HCT116 (cell line): ENCODE measurements around the gene NFATC1. TPM values are rescaled to one million over a fixed set of nuclear protein-coding genes. Genes with fewer than 3 reads are reported as not detected.

Experiments used
- ATAC-seq: fragments of 200-7000 bp; cut with Tn5 transposase; 2 replicates; pipeline ENCODE4 v1.9.1; 2020; ENCODE audit warnings: mild to moderate bottlenecking, moderate library complexity
- BruUV-seq: library from RNA; stranded (reverse); fragments of 400-500 nt; replicated peaks from 2 replicates; lab custom pipeline; 2021; lab: Mats Ljungman, UMichigan
- CTCF ChIA-PET: fragments of 300-600 bp; sonication (Branson Sonifier 250); formaldehyde crosslinking; loops from one replicate; lab custom pipeline; 2021; ENCODE audit warnings: antibody characterized with exemption; lab: Charles Lee
- POLR2A ChIA-PET: fragments of 300-600, 350-600 bp; sonication (Branson Sonifier 250); formaldehyde crosslinking; loops from one replicate; lab custom pipeline; 2021; ENCODE audit warnings: antibody characterized with exemption; lab: Charles Lee
- RAD21 ChIA-PET, 2 experiments: fragments of 300-600 bp; sonication (Branson Sonifier 250); formaldehyde crosslinking; loops; one replicate each; lab custom pipeline; 2023; ENCODE audit warnings: low total read pairs in 2 of 2; ENCODE audit not compliant: uncharacterized antibody in 2 of 2, unreplicated experiment in 2 of 2, low non-redundant PET in 1 of 2; lab: Charles Lee
- DNase-seq: peaks from one replicate; pipeline ENCODE4 v3.0.0-alpha.2; 2010; ENCODE audit warnings: low read depth, low spot score
- H2AFZ ChIP-seq: fragments of 200-600 bp; shearing (Covaris generic), sonication (generic); 2 replicates; pipeline ENCODE4 v1.6.1; 2017; ENCODE audit warnings: low read depth, mixed run types, mixed read lengths, antibody characterized with exemption, low read length; ENCODE audit not compliant: poor library complexity, severe bottlenecking
- H3K27ac ChIP-seq: 2 replicates; pipeline ENCODE4 v1.5.1; 2012; ENCODE audit warnings: low read depth, low read length
- H3K27me3 ChIP-seq: fragments of 200-600 bp; sonication (generic); 2 replicates; pipeline ENCODE4 v1.6.1; 2016; ENCODE audit warnings: mixed run types, low read length, mixed read lengths; ENCODE audit not compliant: insufficient read depth
- H3K36me3 ChIP-seq, 2 experiments: fragments of 200-500 bp in 1 of 2; fragments of 200-600 bp in 1 of 2; sonication (Bioruptor generic) in 1 of 2; sonication (generic) in 1 of 2; 2 replicates each; pipeline versions ENCODE4 v1.5.1 to v1.6.1; 2014 to 2016; ENCODE audit warnings: low read length in 2 of 2, inconsistent platforms in 1 of 2, mixed read lengths in 1 of 2, mixed run types in 1 of 2; ENCODE audit not compliant: insufficient read depth in 2 of 2, control insufficient read depth in 1 of 2
- H3K4me1 ChIP-seq, 2 experiments: fragments of 200-600 bp in 1 of 2; sonication (generic) in 1 of 2; 2 replicates each; pipeline versions ENCODE4 v1.5.1 to v1.6.1; 2012 to 2017; ENCODE audit warnings: low read length in 2 of 2, inconsistent platforms in 1 of 2, mild to moderate bottlenecking in 1 of 2, mixed read lengths in 1 of 2, mixed run types in 1 of 2, moderate library complexity in 1 of 2; ENCODE audit not compliant: insufficient read depth in 2 of 2, control insufficient read depth in 1 of 2
- H3K4me2 ChIP-seq: fragments of 200-600 bp; sonication (generic); 2 replicates; pipeline ENCODE4 v1.6.1; 2017; ENCODE audit warnings: mixed run types, low read length, mixed read lengths
- H3K4me3 ChIP-seq, 2 experiments: fragments of 200-600 bp in 1 of 2; sonication (generic) in 1 of 2; replicated peaks in 1 of 2; 2 replicates each; pipeline ENCODE4 v1.5.1; 2011 to 2016; ENCODE audit warnings: low read length in 2 of 2, control low read depth in 1 of 2, low read depth in 1 of 2, mild to moderate bottlenecking in 1 of 2, mixed read lengths in 1 of 2, mixed run types in 1 of 2
- H3K79me2 ChIP-seq: fragments of 200-600 bp; sonication (generic); 2 replicates; pipeline ENCODE4 v1.6.1; 2017; ENCODE audit warnings: mild to moderate bottlenecking, mixed run types, low read length, moderate library complexity, mixed read lengths; ENCODE audit not compliant: insufficient read depth
- H3K9ac ChIP-seq: fragments of 200-600 bp; sonication (generic); 2 replicates; pipeline ENCODE4 v1.6.1; 2016; ENCODE audit warnings: low read length, mixed read lengths
- H3K9me2 ChIP-seq: fragments of 200-600 bp; sonication (generic), shearing (Covaris generic); 2 replicates; pipeline ENCODE4 v1.6.1; 2017; ENCODE audit warnings: mixed run types, mild to moderate bottlenecking, moderate library complexity; ENCODE audit not compliant: insufficient read depth
- H3K9me3 ChIP-seq, 2 experiments: fragments of 200-500 bp in 1 of 2; fragments of 200-600 bp in 1 of 2; sonication (Bioruptor generic) in 1 of 2; sonication (generic) in 1 of 2; 2 replicates each; pipeline ENCODE4 v1.6.1; 2014 to 2017; ENCODE audit warnings: low read length in 2 of 2, mixed read lengths in 2 of 2, inconsistent platforms in 1 of 2, low read depth in 1 of 2, mild to moderate bottlenecking in 1 of 2, mixed run types in 1 of 2, moderate library complexity in 1 of 2; ENCODE audit not compliant: control insufficient read depth in 1 of 2, insufficient read depth in 1 of 2
- H4K20me1 ChIP-seq: fragments of 200-600 bp; sonication (generic), shearing (Covaris generic); 2 replicates; pipeline ENCODE4 v1.6.1; 2017; ENCODE audit warnings: mixed run types, mild to moderate bottlenecking, moderate library complexity; ENCODE audit not compliant: insufficient read depth
- ATF3 ChIP-seq: IDR thresholded peaks from 2 replicates; pipeline ENCODE4 v1.6.1; 2012
- CBX3 ChIP-seq: IDR thresholded peaks from 2 replicates; pipeline ENCODE4 v1.6.1; 2012; ENCODE audit warnings: low read depth
- CEBPB ChIP-seq: IDR thresholded peaks from 2 replicates; pipeline ENCODE4 v1.6.1; 2012; ENCODE audit warnings: low read depth
- CTCF ChIP-seq, 3 experiments: fragments of 200-600 bp in 1 of 3; sonication (generic) in 1 of 3; IDR thresholded peaks in 2 of 3; conservative IDR thresholded peaks in 1 of 3; 2 replicates each; pipeline ENCODE4 v1.5.1; 2012 to 2017; ENCODE audit warnings: low read depth in 2 of 3, low read length in 2 of 3, antibody characterized with exemption in 1 of 3, borderline replicate concordance in 1 of 3, control low read depth in 1 of 3, mild to moderate bottlenecking in 1 of 3, mixed read lengths in 1 of 3, mixed run types in 1 of 3, moderate library complexity in 1 of 3; ENCODE audit not compliant: insufficient read depth in 1 of 3
- EGR1 ChIP-seq: IDR thresholded peaks from 2 replicates; pipeline ENCODE4 v1.6.1; 2012; ENCODE audit warnings: low read depth
- EZH2 ChIP-seq: fragments of 200-600 bp; sonication (generic); IDR thresholded peaks from 2 replicates; pipeline ENCODE4 v1.6.1; 2017; ENCODE audit warnings: antibody characterized with exemption, mixed run types
- EZH2phosphoT487 ChIP-seq: fragments of 200-600 bp; IDR thresholded peaks from 2 replicates; pipeline ENCODE4 v1.6.1; 2018; ENCODE audit warnings: antibody characterized with exemption, borderline replicate concordance
- FOSL1 ChIP-seq: IDR thresholded peaks from 2 replicates; pipeline ENCODE4 v1.6.1; 2012; ENCODE audit warnings: low read depth
- JUND ChIP-seq: IDR thresholded peaks from 2 replicates; pipeline ENCODE4 v1.6.1; 2012
- MAX ChIP-seq: IDR thresholded peaks from 2 replicates; pipeline ENCODE4 v1.6.1; 2012
- POLR2A ChIP-seq: IDR thresholded peaks from 2 replicates; pipeline ENCODE4 v1.7.0; 2011; ENCODE audit warnings: borderline replicate concordance; ENCODE audit not compliant: insufficient read depth, insufficient read length; ENCODE audit errors: extremely low read depth
- POLR2AphosphoS5 ChIP-seq: IDR thresholded peaks from 2 replicates; pipeline ENCODE4 v1.6.1; 2011; ENCODE audit warnings: mild to moderate bottlenecking, low read depth, low read length, moderate library complexity
- RAD21 ChIP-seq: IDR thresholded peaks from 2 replicates; pipeline ENCODE4 v1.6.1; 2012; ENCODE audit warnings: low read depth, mild to moderate bottlenecking
- REST ChIP-seq: IDR thresholded peaks from 2 replicates; pipeline ENCODE4 v1.6.1; 2012; ENCODE audit warnings: low read depth
- SIN3A ChIP-seq: IDR thresholded peaks from 2 replicates; pipeline ENCODE4 v1.6.1; 2012; ENCODE audit warnings: low read depth
- SP1 ChIP-seq: IDR thresholded peaks from 2 replicates; pipeline ENCODE4 v1.6.1; 2012; ENCODE audit warnings: low read depth
- TCF7L2 ChIP-seq: IDR thresholded peaks from 2 replicates; pipeline ENCODE4 v1.7.0; 2011; ENCODE audit warnings: borderline replicate concordance, inconsistent platforms; ENCODE audit not compliant: insufficient read depth, insufficient read length; ENCODE audit errors: extremely low read depth
- YY1 ChIP-seq: IDR thresholded peaks from 2 replicates; pipeline ENCODE4 v1.6.1; 2011; ENCODE audit warnings: low read length, low read depth, moderate library complexity, mild to moderate bottlenecking; ENCODE audit not compliant: insufficient replicate concordance; ENCODE audit errors: extremely low read depth
- ZBTB33 ChIP-seq: IDR thresholded peaks from 2 replicates; pipeline ENCODE4 v1.6.1; 2011; ENCODE audit warnings: mild to moderate bottlenecking, low read length, moderate library complexity; ENCODE audit not compliant: insufficient replicate concordance; ENCODE audit errors: extremely low read depth
- ZNF274 ChIP-seq: fragments of 200-500 bp; sonication (Bioruptor generic); IDR thresholded peaks from 2 replicates; pipeline ENCODE4 v1.6.1; 2014; ENCODE audit warnings: mild to moderate bottlenecking, low read depth, low read length, inconsistent platforms
- intact Hi-C: fragments of 100-400 bp; cut with micrococcal nuclease; formaldehyde crosslinking; loops from 2 replicates; pipeline ENCODE4 v1.10.0; 2022
- total RNA-seq: library from RNA; stranded (reverse); gene quantifications from one replicate; pipeline ENCODE4 v1.2.1, GENCODE V29; 2021; ENCODE audit not compliant: unreplicated experiment

Gene NFATC1
- total RNA-seq, 1 experiment from 2014 or later = 20.8 TPM

GRCh38 chr18:79438089-79438897, 42.6 kb downstream of the NFATC1 start:
- no peak overlapping the region for H2AFZ ChIP-seq
- no peak overlapping the region for H3K9ac ChIP-seq
- H3K79me2 ChIP-seq = no peaks in the 10 kb centered on the region
- no peak overlapping the region for H3K4me3 ChIP-seq
- DNase-seq (no peak), ATAC-seq (no peak)
- no peaks in the 10 kb centered on the region for H3K9me2 ChIP-seq
- H3K4me1 ChIP-seq = no peaks in the 10 kb centered on the region
- H3K27ac ChIP-seq = no peak overlapping the region
- no peaks in the 10 kb centered on the region for H4K20me1 ChIP-seq
- RAD21 ChIA-PET = no interaction called here
- TF ChIP-seq EZH2 (no peak), ZNF274 (no peak), MAX (no peak), ZBTB33 (no peak), SIN3A (no peak), CEBPB (no peak), RAD21 (no peak), EGR1 (no peak), YY1 (no peak), SP1 (no peak), REST (no peak), TCF7L2 (no peak), EZH2phosphoT487 (no peak), FOSL1 (no peak), JUND (no peak), POLR2AphosphoS5 (no peak), CTCF (IDR thresholded peaks at IDR 0.05 in 2 of 3, conservative IDR thresholded peaks at IDR 0.05 in 1 of 3; ENCODE audit: borderline replicate concordance in 1 of 3, insufficient read depth in 1 of 3, low read depth in 2 of 3, low read length in 2 of 3) (no peak), POLR2A (no peak), CBX3 (no peak), ATF3 (no peak)
- POLR2A ChIA-PET = no interaction called here
- H3K36me3 ChIP-seq = no peaks in the 10 kb centered on the region
- CTCF ChIA-PET = no interaction called here
- intact Hi-C loops = no loop called here
- no peaks in the 10 kb centered on the region for H3K9me3 ChIP-seq
- no peaks in the 10 kb centered on the region for H3K27me3 ChIP-seq
- BruUV-seq = no TSS peak
- no peak overlapping the region for H3K4me2 ChIP-seq
